Activated CD4-positive, alpha-beta T cell treated with anti-CD3 and anti-CD28 coated beads, Interleukin-2, amount 50 U/mL, for 1 hour (primary cell): ENCODE data around the gene TSPAN17.
A peak's percentile ranks its signal among the peaks of the same experiment; 100 is the strongest.

ENCODE experiments used
- DNase-seq: peaks from one replicate; pipeline ENCODE4 v3.0.0-alpha.2; 2020

The TSPAN17 gene

DNA sequence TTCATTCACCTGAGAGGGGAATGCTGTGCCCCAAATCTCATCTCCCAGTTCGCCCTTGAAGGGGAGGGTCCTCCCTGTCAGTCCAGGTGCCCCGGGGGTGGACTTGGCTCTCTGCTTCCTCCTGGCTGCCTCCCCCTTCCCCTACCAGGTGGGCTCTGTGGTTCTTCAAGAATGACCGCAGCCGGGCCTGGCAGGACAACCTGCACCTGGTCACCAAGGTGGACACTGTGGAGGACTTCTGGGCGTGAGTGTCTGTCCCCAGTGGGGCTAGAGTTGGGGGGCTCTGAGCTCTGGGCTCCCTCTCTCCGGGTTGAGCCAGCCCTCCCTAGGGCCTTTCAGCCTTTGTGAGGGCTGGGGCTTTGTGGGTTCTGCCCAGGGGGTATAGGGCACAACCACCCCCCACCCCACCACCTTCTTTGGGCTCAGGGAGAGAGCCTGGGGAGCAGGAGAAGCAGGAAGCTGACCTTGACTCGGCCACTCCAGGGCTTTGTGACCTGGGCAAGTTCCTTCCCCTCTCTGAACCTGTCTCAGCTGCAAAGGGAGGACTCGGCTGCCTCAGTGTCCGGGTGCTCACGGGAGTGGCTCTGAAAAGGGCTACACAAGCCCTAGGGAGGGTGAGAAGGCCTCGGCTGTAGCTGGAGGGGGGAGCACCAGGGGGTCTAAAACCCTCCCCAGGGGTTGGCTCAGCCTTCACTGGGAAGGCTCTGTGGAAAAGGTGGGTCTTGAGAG is 3.6 kb upstream of the TSPAN17 start:
- DNase-seq: no peak

DNA sequence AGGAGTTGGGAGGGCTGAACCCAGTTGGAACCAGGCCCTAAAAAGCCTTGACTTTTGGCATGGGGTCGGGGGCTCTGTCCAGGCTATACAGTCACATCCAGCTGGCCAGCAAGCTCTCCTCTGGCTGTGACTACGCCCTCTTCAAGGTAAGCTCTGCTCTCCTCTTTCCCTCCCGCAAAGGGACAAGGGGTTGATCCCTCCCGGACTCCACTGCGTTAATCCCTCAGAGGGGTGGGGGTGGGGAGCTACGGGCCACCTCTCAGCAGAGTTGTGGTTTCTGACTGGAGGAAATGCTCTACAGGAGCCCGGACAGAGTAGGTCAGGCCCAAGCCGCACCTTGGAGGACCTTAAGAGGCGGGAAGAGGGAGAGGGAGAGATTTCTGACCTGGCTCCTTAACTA is 3.0 kb upstream of the TSPAN17 start:
- no peak for DNase-seq

DNA sequence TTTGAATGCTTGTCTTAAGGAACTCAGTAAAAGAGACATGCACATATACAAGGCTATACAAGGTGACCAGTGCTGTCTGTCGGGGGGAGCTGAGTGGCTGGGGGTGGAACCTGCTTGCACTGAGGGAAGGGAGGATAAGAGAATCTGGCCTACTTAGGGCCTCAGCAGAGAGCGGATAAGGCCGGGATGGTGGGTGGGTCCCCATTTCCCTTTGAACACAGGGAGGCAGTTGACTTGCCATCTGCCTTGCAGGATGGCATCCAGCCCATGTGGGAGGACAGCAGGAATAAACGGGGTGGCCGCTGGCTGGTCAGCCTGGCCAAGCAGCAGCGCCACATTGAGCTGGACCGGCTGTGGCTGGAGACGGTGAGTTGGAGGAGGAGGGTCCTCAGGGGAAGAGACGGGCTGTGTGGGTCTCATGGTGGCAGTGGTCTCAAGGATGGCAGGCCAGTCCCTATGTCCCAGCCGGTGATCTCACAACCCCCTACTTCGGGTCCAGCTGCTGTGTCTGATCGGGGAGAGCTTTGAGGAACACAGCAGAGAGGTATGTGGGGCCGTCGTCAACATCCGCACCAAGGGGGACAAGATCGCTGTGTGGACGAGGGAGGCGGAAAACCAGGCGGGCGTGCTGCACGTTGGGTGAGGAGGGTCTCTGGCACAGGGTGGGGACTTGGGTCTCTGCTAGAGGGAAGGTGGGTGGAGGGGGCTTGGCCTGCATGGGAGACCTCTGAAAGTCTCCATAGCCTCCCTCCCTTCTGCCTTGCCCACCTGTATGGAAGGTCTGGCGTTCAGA is 2.2 kb upstream of the TSPAN17 start:
- DNase-seq: no peak

DNA sequence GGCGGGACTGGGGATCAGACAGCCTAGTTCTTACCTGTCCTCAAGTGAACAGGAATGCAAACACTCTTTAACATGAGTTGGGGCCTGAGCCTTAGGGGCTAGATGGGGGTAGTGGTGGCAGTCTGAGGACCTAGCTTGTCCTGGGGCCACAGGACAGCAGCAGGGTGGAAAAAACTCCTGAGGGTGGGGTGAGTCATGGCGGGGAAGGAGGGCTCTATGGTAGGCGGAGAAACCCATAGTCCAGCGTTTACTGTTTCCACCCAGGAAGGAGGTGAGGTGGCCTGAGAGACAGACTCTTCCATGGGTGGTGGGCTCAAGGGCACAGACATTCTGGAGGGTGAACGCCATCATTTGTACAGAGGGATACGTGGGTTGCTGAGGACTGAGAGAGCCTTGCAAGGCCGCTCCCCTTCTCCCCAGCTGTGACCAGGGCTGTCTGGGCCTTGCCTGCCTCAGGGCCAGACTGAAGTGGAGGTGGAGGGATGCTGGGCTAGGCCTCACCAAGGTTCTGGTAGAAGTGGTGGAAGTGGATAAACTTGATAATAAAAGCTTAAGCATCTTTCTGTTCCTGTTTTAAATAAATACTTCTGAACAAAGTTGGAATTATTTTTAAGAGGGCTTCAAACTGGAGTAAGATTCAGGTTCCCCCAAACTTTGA is 1.1 kb upstream of the TSPAN17 start:
- DNase-seq: no peak

DNA sequence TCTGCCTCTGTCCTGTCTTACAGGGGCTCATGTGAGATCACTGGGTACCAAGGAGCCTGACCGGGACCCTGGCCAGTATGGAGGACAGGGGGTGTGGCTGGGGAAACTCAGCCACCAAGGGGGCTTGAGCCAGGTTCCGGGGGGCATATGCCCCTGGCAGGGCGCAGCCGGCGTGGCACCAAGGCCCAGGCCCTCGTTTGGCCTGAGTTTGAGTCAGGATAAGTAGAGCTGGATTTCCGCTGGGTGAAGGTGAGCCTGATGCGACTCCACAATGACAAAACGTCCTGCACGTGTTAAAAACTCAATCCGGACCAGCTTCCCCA is 616 bp upstream of the TSPAN17 start:
- no peak for DNase-seq

DNA sequence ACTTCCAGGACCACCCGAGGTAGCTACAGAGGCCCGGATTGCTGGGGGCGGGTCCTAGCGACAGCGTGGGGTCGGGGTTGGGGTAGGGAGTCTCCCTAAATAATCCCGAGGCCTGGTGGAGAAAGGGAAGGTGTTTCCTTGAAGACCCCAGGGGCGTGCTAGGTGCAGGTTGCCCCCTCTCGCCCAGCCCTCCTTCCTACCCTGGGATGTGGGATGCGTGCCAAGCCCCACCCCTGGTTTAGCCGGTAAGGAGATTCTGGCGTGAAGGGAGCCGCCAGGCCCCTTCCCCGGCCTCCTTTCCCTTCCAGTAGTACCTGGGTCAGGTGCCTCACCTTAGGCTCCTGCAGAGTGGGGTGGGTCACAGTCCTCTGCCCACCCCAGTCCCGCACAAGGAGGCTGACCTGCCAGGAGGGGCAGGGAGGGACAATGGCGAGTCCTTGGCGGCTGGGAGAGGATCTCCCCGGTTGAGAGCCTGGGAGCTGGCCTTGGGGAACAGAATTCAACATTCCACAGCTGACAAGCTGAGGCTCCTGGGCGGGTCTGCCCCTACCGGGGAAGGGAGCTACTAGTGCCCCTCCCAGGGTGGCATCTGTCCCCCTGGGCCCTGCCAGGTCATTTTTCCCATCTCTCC is 674 bp downstream of the TSPAN17 start:
- DNase-seq: no peak

DNA sequence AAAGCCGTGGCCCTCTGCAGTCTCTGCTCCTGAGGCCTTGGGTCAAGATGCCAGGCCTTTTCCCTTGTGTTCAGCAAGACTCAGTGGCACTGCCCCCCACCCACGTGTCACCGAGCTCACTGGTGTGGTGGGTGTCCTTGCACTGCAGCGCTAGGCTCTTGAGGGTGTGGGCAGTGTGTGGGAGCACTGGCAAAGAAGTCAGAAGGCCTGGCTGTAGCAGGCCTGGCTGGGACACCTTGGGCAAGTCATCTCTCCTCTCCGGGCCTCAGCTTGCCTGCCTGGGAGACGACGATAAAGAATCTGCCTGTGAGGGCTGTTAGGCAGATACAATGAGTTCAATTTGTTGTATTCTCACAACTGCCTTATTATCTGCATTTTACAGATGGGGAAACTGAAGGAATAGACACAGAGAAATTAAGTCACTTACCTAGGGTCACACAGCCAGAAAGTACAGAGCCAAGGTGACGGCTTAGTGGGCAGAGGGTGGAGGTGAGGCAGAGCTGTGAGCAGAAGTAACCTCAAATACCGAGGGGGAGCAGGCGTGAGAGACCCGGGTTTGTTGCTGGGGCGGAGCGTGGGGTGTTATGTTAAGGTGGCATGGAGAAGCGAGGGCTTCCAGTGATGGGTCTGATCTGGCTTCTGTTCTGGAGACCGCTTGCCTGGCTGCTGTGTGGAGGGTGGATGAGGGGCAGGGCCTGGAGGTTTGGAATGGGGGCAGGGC is 1.4 kb downstream of the TSPAN17 start:
- no peak for DNase-seq

DNA sequence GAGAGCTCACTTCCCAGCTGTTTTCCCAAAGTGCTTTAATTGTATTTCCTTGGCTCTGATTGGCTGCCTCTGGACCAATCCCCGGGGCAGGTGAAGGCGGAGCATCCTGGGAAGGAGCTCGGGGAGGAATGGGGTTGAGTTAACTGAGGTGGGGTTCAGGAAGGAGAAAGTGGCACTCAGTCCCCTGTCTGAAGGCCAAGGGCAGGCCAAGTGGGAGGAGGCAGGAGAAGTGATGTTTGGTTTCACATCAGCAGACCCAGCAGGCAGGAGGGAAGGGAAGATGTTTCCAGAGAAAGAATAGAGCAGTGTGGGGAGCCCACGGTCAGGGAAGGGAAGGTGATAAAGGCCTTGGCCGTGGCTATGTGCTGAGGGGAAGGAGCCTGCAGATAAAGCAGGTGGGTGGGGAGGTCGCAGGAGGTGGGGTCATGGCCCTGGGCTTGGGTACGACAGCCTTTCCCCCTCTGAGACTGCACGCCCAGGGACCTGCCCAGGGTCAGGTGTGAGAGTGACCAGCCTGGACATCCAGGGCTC is 3.1 kb downstream of the TSPAN17 start:
- no peak for DNase-seq

DNA sequence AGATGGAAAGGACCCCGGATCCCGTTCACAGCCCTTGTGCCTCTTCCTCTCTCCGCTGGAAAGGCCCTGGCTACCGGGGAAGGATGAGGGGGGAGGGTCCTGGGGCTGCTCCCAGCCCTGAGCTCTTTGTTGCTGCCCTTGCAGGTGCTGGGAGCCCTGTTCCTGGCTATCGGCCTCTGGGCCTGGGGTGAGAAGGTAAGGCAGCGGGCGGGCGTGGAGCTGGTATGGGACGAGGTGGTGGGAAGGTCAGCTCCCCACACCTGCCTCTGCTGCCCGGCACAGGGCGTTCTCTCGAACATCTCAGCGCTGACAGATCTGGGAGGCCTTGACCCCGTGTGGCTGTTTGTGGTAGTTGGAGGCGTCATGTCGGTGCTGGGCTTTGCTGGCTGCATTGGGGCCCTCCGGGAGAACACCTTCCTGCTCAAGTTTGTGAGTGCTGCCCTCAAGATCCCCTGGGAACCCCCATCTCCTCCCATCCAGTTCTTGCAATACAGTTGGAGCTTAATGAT is 4.2 kb downstream of the TSPAN17 start:
- no peak for DNase-seq

DNA sequence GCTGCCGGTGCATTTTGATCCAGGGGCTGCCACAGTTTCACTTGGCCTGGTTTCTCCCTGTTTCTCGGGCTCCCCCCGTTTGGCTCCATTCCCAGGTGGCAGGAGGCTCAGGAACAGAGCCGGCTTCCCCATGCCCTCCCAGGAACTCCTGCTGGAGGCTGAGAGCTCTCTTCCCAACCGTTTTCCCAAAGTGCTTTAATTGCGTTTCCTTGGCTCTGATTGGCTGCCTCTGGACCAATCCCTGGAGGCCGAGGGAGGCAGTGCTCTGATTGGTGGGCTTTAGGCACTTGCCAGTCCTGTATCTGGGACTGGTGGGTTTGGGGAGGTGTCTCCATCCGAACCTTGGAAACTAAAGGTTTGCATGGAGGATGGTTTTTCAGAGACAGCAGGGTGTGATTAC is 4.9 kb downstream of the TSPAN17 start:
- DNase-seq: no peak

DNA sequence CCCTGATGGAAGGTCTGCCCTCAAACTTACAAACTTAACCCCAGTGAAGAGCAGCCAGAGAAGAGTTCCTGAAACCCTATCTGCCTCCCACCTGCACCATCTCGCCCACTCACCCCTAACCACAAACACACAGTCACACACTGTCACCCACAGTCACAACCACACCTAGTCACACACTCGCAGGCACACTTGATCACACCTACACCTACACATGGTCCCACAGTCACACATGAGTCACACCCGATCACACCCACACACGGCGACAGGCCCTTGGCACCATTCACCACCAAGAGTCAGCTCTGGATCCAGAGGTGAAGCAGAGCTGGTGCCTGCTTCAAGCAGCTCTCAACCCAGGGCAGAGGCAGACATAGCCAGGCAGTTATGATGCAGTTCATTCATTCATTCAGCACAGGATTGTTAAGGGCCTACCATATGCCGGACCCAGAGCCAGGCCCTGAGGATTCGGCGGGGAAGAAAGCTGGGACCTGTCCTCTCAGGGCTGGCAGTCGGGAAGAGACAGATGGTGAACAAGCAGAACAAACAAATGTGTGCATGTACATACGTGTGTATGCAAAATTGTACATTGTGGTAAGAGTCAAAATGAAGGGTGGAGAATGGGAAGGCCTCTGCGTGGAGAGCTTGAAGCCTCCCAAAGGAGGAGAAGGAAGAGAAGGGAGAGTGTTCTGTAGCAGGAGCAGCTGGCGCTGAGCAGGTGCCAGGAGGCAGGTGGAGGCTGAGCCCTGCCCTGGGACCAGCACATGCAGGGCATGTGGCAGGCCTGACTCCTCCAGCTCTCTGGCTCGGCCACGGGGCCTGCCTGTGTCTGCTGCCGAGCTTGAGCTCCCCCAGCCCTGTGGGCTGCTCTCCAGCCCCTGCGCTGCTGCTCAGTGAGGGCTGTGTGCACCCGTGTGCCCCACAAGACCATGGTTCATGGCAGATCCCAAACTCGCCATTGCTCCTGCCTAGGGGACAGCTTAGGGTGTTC is 6.4 kb downstream of the TSPAN17 start:
- DNase-seq: no peak

DNA sequence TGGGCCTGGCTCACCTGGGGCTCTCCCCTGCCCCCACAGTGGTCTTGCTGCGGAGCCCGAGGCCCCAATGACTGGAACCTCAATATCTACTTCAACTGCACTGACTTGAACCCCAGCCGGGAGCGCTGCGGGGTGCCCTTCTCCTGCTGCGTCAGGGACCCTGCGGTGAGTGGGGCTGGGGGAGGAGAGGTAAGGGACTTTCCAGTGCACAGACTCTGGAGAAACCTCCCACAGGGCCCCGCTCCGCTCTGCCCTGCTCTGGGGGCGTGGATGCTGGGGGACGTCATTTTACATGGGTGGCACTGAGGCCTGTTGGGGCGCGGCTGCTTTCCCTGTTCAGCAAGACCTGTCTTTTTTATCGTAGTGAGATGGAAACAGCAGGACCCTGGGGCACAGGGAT is 7.6 kb downstream of the TSPAN17 start:
- DNase-seq: no peak

DNA sequence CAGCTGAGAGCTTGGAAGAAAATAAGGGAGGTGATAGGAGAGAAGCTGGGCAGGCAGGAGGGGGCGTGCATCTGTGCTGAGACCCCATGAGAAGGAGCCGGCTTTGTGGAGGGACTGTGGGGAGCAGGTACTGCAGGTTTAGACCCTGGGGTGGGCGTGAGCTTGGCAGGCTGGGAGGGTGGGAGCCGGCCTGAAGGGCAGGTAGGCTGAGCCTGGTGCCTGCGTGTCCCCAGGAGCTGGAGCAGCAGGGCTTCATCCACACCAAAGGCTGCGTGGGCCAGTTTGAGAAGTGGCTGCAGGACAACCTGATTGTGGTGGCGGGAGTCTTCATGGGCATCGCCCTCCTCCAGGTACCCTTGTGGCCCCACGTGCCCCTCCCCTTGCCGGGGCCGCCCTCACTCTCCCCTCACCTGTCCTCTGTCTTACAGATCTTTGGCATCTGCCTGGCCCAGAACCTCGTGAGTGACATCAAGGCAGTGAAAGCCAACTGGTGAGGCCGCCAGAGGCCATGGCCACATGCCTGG is 9.2 kb downstream of the TSPAN17 start:
- DNase-seq: no peak

DNA sequence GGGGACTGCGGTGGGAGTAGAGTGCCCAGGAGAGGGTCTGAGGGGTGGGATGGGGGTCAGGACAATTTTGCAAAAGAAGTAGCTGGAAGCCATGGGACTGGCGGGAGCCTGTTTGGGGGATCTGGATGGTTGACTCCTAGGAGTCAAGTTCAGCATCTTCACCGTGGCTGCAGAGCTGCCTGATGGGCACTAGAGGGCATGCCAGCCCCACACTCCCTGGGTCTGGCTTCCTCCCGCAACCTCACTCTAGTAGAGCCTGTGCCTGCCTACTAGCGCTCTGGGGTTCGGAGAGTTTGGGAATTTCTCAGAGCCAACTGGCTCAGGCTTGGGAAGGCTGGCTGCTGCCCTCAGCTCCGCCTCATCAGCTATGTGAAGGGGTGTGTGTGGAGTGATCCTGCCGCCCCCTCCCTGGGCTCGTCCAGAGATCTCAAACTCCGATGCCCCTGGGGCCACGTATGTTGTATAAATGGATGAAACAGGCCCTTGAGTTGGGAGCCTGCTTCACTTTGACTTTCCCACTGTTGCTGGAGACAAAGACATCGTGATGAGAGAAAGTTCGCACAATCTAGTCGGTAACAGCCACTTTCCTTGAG is 10.8 kb downstream of the TSPAN17 start:
- peak; percentile 68 for DNase-seq

DNA sequence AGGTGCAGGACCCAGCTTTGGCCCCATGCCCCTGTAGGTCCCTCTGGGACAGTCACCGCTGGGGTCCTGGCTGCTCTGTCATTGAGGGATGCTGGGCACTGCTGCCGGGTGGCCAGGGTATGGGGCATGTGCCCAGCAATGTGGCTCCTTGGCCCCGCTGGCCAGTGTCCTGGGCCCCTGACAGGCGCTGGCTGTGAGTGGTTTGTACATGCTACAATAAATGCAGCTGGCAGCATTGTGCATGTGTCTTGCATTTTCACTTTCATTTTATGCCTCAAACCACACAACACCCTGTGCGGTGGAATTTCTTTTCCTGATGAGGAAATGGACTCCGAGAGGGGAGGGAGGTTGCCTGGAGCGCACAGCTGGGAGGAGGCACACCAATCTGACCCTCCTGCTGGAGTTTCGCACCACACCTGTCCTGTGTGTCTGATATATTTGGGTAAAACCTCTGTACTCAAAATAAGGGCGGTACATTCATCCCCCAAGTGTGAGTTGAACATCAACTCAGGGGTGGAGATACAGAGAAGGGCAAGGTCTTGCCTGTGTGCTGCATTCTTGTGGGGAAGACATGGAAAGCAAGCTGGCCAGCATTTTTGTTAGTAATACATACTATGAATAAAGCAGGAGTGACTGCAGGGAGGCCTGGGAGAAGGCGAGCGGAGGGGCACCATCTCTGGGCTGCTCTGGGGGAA is 11.7 kb downstream of the TSPAN17 start:
- DNase-seq: no peak

DNA sequence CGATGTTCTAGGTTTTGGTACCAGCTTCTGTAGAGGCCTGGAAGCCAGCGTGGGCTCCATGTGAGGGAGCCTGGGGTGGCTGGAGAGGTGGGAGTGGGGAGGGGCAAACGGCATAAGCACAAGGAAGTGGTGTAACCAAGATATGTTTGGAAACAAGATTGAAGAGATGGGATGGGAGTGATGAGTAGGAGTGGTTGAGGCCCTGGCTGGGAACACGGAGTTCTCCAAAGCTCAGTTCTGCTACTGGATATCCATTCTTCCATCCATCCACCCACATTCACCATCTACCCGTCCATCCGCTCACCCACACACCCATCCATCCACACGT is 12.2 kb downstream of the TSPAN17 start:
- no peak for DNase-seq

DNA sequence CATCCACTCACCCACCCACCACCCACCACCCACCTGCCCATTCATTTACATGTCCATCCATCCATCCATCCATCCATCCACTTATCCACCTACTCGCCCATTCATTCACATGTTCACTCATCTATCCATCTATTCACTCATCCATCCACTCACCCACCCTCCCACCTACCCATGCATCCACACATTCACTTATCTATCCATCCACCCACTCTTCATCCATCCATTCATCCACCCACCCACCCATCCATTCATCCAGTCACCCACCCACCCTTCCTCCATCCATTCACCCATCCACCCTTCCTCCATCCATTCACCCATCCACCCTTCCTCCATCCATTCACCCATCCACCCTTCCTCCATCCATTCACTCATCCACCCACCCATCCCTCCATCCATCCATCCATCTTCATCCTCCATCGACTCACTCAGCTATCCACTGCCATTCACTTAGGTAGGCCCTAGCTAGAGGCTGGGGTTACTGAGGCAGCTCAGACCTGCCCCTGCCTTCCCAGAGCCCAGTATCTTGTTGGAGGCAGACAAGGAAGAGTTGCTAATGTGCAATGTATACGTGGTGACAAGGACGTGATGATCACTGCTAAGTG is 12.7 kb downstream of the TSPAN17 start:
- DNase-seq: no peak

DNA sequence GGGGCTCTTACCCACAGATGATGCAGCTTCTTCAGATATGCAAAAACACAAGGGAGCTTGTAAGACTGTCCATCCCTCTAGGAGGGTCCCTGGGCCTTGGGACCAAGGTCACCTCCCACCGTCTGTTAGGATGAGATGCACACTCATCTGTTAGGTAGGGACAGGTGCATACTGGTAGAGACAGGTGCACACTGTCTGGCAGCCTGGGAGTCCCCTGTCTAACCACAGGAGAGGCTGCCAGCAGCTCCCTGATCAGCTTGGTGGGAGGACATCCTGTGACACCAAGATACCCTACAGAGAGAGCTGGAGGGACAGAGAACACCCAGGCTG is 13.2 kb downstream of the TSPAN17 start:
- no peak for DNase-seq

DNA sequence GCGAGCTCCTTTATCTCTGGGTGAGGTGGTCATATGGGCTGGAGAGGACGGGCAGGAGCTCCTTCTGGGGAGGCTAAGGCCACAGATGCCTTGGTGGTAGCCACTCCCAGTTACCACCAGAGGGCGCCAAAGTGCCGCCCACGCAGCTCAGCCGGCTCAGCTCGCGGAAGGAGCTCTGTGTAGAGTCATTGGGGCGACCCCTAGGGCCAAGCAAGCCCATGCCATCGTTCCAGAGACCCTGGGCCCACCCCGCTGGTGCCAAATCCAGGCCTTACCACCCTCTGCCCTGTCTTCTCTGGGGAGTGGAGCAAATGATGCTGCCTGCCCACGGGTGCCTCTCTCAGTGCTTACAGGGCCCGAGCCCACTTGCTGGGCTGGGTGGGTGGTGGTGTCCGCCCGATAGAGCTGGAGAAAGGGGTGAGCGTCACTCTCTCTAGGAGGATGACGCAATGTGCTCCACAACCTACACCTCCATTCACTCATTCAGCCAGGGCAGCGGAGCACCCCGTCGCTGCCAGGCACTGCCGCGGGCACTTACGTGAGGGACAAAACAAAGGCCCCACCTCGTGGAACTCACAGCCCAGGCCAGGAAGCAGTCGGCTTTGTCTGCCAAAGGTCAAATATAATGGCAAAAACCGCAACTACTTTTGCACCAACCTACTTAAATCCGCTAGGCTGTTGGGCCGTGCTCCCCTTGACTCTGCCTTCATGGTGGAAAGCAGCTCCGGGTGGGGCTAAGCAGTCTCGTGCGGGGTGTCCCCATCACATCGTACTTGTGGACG is 13.8 kb downstream of the TSPAN17 start:
- DNase-seq: peak; percentile 74
